Gastrocnemius medialis (tissue), 4 donors: ENCODE data around the gene ZC3H15.

ENCODE experiments used
- CTCF ChIP-seq, 5 experiments: fragments of 450-650 bp in 3 of 5; fragments of 200-600 bp in 2 of 5; sonication (generic) in 2 of 5; IDR thresholded peaks in 4 of 5; conservative IDR thresholded peaks in 1 of 5; 1 replicate in 4 of 5; 2 replicates in 1 of 5; pipeline ENCODE4 v1.5.1; 2016 to 2019; ENCODE audit warnings: antibody characterized with exemption in 5 of 5, mild to moderate bottlenecking in 3 of 5, moderate library complexity in 3 of 5
- POLR2A ChIP-seq, 2 donors: fragments of 450-650 bp; IDR thresholded peaks; one replicate each; pipeline ENCODE4 v1.6.1; 2017; ENCODE audit warnings: antibody characterized with exemption in 2 of 2, mild to moderate bottlenecking in 2 of 2, moderate library complexity in 2 of 2

- TF ChIP-seq CTCF (IDR thresholded peaks at IDR 0.05 in 4 of 5, conservative IDR thresholded peaks at IDR 0.05 in 1 of 5) (no peak), POLR2A (IDR thresholded peaks at IDR 0.05) (no peak)
Observed at GRCh38 chr2:186516396-186516795, 30.3 kb downstream of the ZC3H15 start.
